ENCODE data around the gene COL23A1.

COL23A1 gene

GRCh38 chr5:178527458-178528307, 62.5 kb downstream of the COL23A1 start:
- TF ChIP-seq ZIC2 (tag by site-specific recombination; IDR thresholded peaks at IDR 0.05) = peak; percentile 51
- TF ChIP-seq ZNF133 (tag by site-specific recombination; IDR thresholded peaks at IDR 0.05) = no peak
- Histone ChIP-seq H3K9me3 (ENCODE audit: control insufficient read depth, insufficient read depth, low read depth, low read length) (no peaks in the 10 kb centered on the region), H3K4me1 (ENCODE audit: control insufficient read depth, insufficient read depth, low read length) (no peaks in the 10 kb centered on the region), H3K4me3 (ENCODE audit: low read depth, low read length) (no peak overlapping the region), H3K36me3 (ENCODE audit: control insufficient read depth in 2 of 2, insufficient read depth in 1 of 2, low read length in 2 of 2) (no peaks in the 10 kb centered on the region), H3K27ac (ENCODE audit: extremely low read depth, low read depth, low read length) (no peak overlapping the region)
- ChIA-PET POLR2A (no interaction called here), CTCF (interaction anchor here (0.7 kb wide), 1 partner anchor 55 kb away, joined by 3 read pairs; no protein-coding TSS in a partner anchor)

- ChIA-PET POLR2A (no interaction called here), CTCF (interaction anchor here (0.7 kb wide), 1 partner anchor 56 kb away, joined by 3 read pairs; no protein-coding TSS in a partner anchor)
- Histone ChIP-seq H3K4me1 (ENCODE audit: control insufficient read depth, insufficient read depth, low read length) (no peaks in the 10 kb centered on the region), H3K36me3 (ENCODE audit: control insufficient read depth in 2 of 2, insufficient read depth in 1 of 2, low read length in 2 of 2) (no peaks in the 10 kb centered on the region), H3K4me3 (ENCODE audit: low read depth, low read length) (no peak overlapping the region), H3K9me3 (ENCODE audit: control insufficient read depth, insufficient read depth, low read depth, low read length) (no peaks in the 10 kb centered on the region), H3K27ac (ENCODE audit: extremely low read depth, low read depth, low read length) (no peak overlapping the region)
- TF ChIP-seq ZNF513 (tag by site-specific recombination; IDR thresholded peaks at IDR 0.05) (no peak), GFI1B (tag by site-specific recombination; IDR thresholded peaks at IDR 0.05) (no peak)
These were observed 63.3 kb downstream of the COL23A1 start for GRCh38 chr5:178526773-178527457.

GRCh38 chr5:178525906-178526732, 64.1 kb downstream of the COL23A1 start:
- Histone ChIP-seq H3K36me3 (ENCODE audit: control insufficient read depth in 2 of 2, insufficient read depth in 1 of 2, low read length in 2 of 2) (no peaks in the 10 kb centered on the region), H3K4me1 (ENCODE audit: control insufficient read depth, insufficient read depth, low read length) (no peaks in the 10 kb centered on the region), H3K4me3 (ENCODE audit: low read depth, low read length) (no peak overlapping the region), H3K27ac (ENCODE audit: extremely low read depth, low read depth, low read length) (no peak overlapping the region), H3K9me3 (ENCODE audit: control insufficient read depth, insufficient read depth, low read depth, low read length) (no peaks in the 10 kb centered on the region)
- ChIA-PET CTCF (interaction anchor here (1.0 kb wide), 1 partner anchor 64 kb away, joined by 3 read pairs; the partner anchor contains the start of gene COL23A1), POLR2A (no interaction called here)
- TF ChIP-seq ZIC2 (tag by site-specific recombination; IDR thresholded peaks at IDR 0.05) (peak; percentile 16; the same call in 1 of the 2 replicates), ELK4 (IDR thresholded peaks at IDR 0.05; ENCODE audit: borderline replicate concordance, low read depth, low read length) (no peak)

GRCh38 chr5:178524093-178524882, 65.9 kb downstream of the COL23A1 start:
- H3K36me3 ChIP-seq (ENCODE audit: control insufficient read depth in 2 of 2, insufficient read depth in 1 of 2, low read length in 2 of 2) = no peaks in the 10 kb centered on the region
- no peak overlapping the region for H3K4me3 ChIP-seq (ENCODE audit: low read depth, low read length)
- no peaks in the 10 kb centered on the region for H3K4me1 ChIP-seq (ENCODE audit: control insufficient read depth, insufficient read depth, low read length)
- CTCF ChIA-PET = interaction anchor here (0.7 to 0.8 kb wide), 2 partner anchors 40 to 271 kb away, joined by 3 read pairs; no protein-coding TSS in a partner anchor
- POLR2A ChIA-PET = interaction anchor here (0.5 kb wide), 1 partner anchor 1295 kb away, joined by 3 read pairs; no protein-coding TSS in a partner anchor
- no peak overlapping the region for H3K27ac ChIP-seq (ENCODE audit: extremely low read depth, low read depth, low read length)
- H3K9me3 ChIP-seq (ENCODE audit: control insufficient read depth, insufficient read depth, low read depth, low read length) = no peaks in the 10 kb centered on the region
- TF ChIP-seq KLF16 (tag by site-specific recombination; IDR thresholded peaks at IDR 0.05) (no peak), ZNF645 (tag by site-specific recombination; IDR thresholded peaks at IDR 0.05) (no peak), ZNF433 (tag by site-specific recombination; IDR thresholded peaks at IDR 0.05; ENCODE audit: low read depth) (no peak), PRDM4 (tag by site-specific recombination; IDR thresholded peaks at IDR 0.05) (no peak), ZNF701 (tag by site-specific recombination; IDR thresholded peaks at IDR 0.05) (no peak), WT1 (tag by site-specific recombination; IDR thresholded peaks at IDR 0.05) (no peak), ZNF549 (tag by site-specific recombination; IDR thresholded peaks at IDR 0.05) (no peak), ZNF426 (tag by site-specific recombination; IDR thresholded peaks at IDR 0.05) (no peak)

All from HEK293 (cell line).